Activated CD4-positive, alpha-beta T cell treated with anti-CD3 and anti-CD28 coated beads, Interleukin-2, amount 10 ng/mL, durations not matched to agents 24 days and 14 days (primary cell): ENCODE data around the gene SNRNP27. TPM values are rescaled to one million over a fixed set of nuclear protein-coding genes. Genes with fewer than 3 reads are reported as not detected.

ENCODE experiments used
- DNase-seq: peaks from one replicate; pipeline ENCODE4 v3.0.0; 2022
- H3K27ac Mint-ChIP-seq: one replicate; pipeline ENCODE4 v1.8.0; 2022; ENCODE audit warnings: mild to moderate bottlenecking, mixed read lengths
- H3K27me3 Mint-ChIP-seq: one replicate; pipeline ENCODE4 v1.8.0; 2022; ENCODE audit warnings: mixed read lengths
- H3K36me3 Mint-ChIP-seq: one replicate; pipeline ENCODE4 v1.8.0; 2022; ENCODE audit warnings: low read depth, mild to moderate bottlenecking, mixed read lengths
- H3K4me1 Mint-ChIP-seq: one replicate; pipeline ENCODE4 v1.8.0; 2021; ENCODE audit warnings: mixed read lengths
- H3K4me3 Mint-ChIP-seq: one replicate; pipeline ENCODE4 v1.8.0; 2022; ENCODE audit warnings: mild to moderate bottlenecking, moderate library complexity, mixed read lengths
- H3K9me3 Mint-ChIP-seq: one replicate; pipeline ENCODE4 v1.8.0; 2021; ENCODE audit warnings: mixed read lengths
- intact Hi-C: fragments of 100-400 bp; cut with micrococcal nuclease; formaldehyde crosslinking; loops from one replicate; pipeline ENCODE4 v1.15.1; 2023
- total RNA-seq: library from RNA; stranded (reverse); gene quantifications from 2 replicates; pipeline ENCODE4 v1.2.3, GENCODE V29; 2022

SNRNP27 gene
- total RNA-seq, 1 donor from 2014 or later = 63.3 TPM

GRCh38 chr2:69931832-69932595 is 38.3 kb downstream of the SNRNP27 start:
- Mint-ChIP-seq H3K36me3 (peaks cover 51% of the 10 kb centered on the region), H3K27me3 (no peaks in the 10 kb centered on the region), H3K9me3 (no peaks in the 10 kb centered on the region), H3K4me1 (peaks cover 30% of the 10 kb centered on the region), H3K4me3 (peak overlapping the region; percentile 0), H3K27ac (peak overlapping the region; percentile 82)
- intact Hi-C loops = loop anchor here (2.0 kb wide), 1 partner anchor 17 kb away; the partner anchor contains the start of gene MXD1
- no peak for DNase-seq

- no peak for DNase-seq
- Mint-ChIP-seq H3K27me3 (no peaks in the 10 kb centered on the region), H3K4me1 (peaks cover 28% of the 10 kb centered on the region), H3K36me3 (peaks cover 51% of the 10 kb centered on the region), H3K27ac (peak overlapping the region; percentile 82), H3K9me3 (no peaks in the 10 kb centered on the region), H3K4me3 (no peak overlapping the region)
- intact Hi-C loops = loop anchor here (2.0 kb wide), 1 partner anchor 18 kb away; the partner anchor contains the start of gene MXD1
Observed at GRCh38 chr2:69932596-69932922, 38.8 kb downstream of the SNRNP27 start.

- Mint-ChIP-seq H3K27ac (peak overlapping the region; percentile 22), H3K4me1 (peaks cover 28% of the 10 kb centered on the region), H3K4me3 (no peak overlapping the region), H3K27me3 (no peaks in the 10 kb centered on the region), H3K9me3 (no peaks in the 10 kb centered on the region), H3K36me3 (peaks cover 52% of the 10 kb centered on the region)
- intact Hi-C loops = loop anchor here (2.0 kb wide), 1 partner anchor 19 kb away; the partner anchor contains the start of gene MXD1
- no peak for DNase-seq
Observed at GRCh38 chr2:69933254-69933828, 39.6 kb downstream of the SNRNP27 start.

- Mint-ChIP-seq H3K36me3 (peaks cover 55% of the 10 kb centered on the region), H3K27ac (peak overlapping the region; percentile 0), H3K4me1 (peaks cover 28% of the 10 kb centered on the region), H3K4me3 (no peak overlapping the region), H3K27me3 (no peaks in the 10 kb centered on the region), H3K9me3 (no peaks in the 10 kb centered on the region)
- intact Hi-C loops = loop anchor here (1.0 to 2.0 kb wide), 2 partner anchors 12 to 19 kb away; partner anchors contain the start of gene MXD1
- no peak for DNase-seq
Observed at GRCh38 chr2:69933839-69934613, 40.3 kb downstream of the SNRNP27 start.

GRCh38 chr2:69934614-69934908 is 40.8 kb downstream of the SNRNP27 start:
- Mint-ChIP-seq H3K9me3 (no peaks in the 10 kb centered on the region), H3K27ac (no peak overlapping the region), H3K4me3 (no peak overlapping the region), H3K27me3 (no peaks in the 10 kb centered on the region), H3K36me3 (peaks cover 54% of the 10 kb centered on the region), H3K4me1 (peaks cover 28% of the 10 kb centered on the region)
- intact Hi-C loops = loop anchor here (1.0 kb wide), 1 partner anchor 12 kb away; no protein-coding TSS in a partner anchor
- DNase-seq = no peak

- Mint-ChIP-seq H3K27me3 (no peaks in the 10 kb centered on the region), H3K4me1 (peaks cover 28% of the 10 kb centered on the region), H3K9me3 (no peaks in the 10 kb centered on the region), H3K36me3 (peaks cover 56% of the 10 kb centered on the region), H3K27ac (no peak overlapping the region), H3K4me3 (no peak overlapping the region)
- intact Hi-C loops = no loop called here
- DNase-seq = no peak
Observed at GRCh38 chr2:69935011-69935410, 41.3 kb downstream of the SNRNP27 start.

GRCh38 chr2:69936906-69937305 is 43.1 kb downstream of the SNRNP27 start:
- H3K36me3 Mint-ChIP-seq = peaks cover 60% of the 10 kb centered on the region

GRCh38 chr2:69937968-69938367 is 44.2 kb downstream of the SNRNP27 start:
- intact Hi-C loops = no loop called here
- no peak for DNase-seq
- Mint-ChIP-seq H3K27me3 (no peaks in the 10 kb centered on the region), H3K9me3 (no peaks in the 10 kb centered on the region), H3K36me3 (peaks cover 62% of the 10 kb centered on the region), H3K4me1 (peaks cover 16% of the 10 kb centered on the region), H3K27ac (no peak overlapping the region), H3K4me3 (no peak overlapping the region)

More at GRCh38 chr2:69936906-69937305, 43.1 kb downstream of the SNRNP27 start:
- Mint-ChIP-seq H3K27ac (no peak overlapping the region), H3K4me1 (peaks cover 22% of the 10 kb centered on the region), H3K9me3 (no peaks in the 10 kb centered on the region), H3K4me3 (no peak overlapping the region), H3K27me3 (no peaks in the 10 kb centered on the region)
- DNase-seq = no peak
- intact Hi-C loops = no loop called here

- peaks cover 12% of the 10 kb centered on the region for H3K4me1 Mint-ChIP-seq
- H3K4me3 Mint-ChIP-seq = no peak overlapping the region
- H3K27ac Mint-ChIP-seq = no peak overlapping the region
- no peaks in the 10 kb centered on the region for H3K27me3 Mint-ChIP-seq
- no peak for DNase-seq
- peaks cover 63% of the 10 kb centered on the region for H3K36me3 Mint-ChIP-seq
- H3K9me3 Mint-ChIP-seq = no peaks in the 10 kb centered on the region
- intact Hi-C loops = no loop called here
Observed at GRCh38 chr2:69939722-69940121, 46.0 kb downstream of the SNRNP27 start.

GRCh38 chr2:69940691-69941090 is 46.9 kb downstream of the SNRNP27 start:
- intact Hi-C loops = no loop called here
- no peak overlapping the region for H3K4me3 Mint-ChIP-seq
- no peak for DNase-seq
- no peak overlapping the region for H3K27ac Mint-ChIP-seq
- peaks cover 20% of the 10 kb centered on the region for H3K4me1 Mint-ChIP-seq
- no peaks in the 10 kb centered on the region for H3K27me3 Mint-ChIP-seq
- H3K9me3 Mint-ChIP-seq = no peaks in the 10 kb centered on the region
- H3K36me3 Mint-ChIP-seq = peaks cover 59% of the 10 kb centered on the region

- no peak overlapping the region for H3K27ac Mint-ChIP-seq
- no peaks in the 10 kb centered on the region for H3K27me3 Mint-ChIP-seq
- peaks cover 40% of the 10 kb centered on the region for H3K4me1 Mint-ChIP-seq
- no peak for DNase-seq
- peaks cover 39% of the 10 kb centered on the region for H3K36me3 Mint-ChIP-seq
- no peaks in the 10 kb centered on the region for H3K9me3 Mint-ChIP-seq
- H3K4me3 Mint-ChIP-seq = no peak overlapping the region
- intact Hi-C loops = no loop called here
Observed at GRCh38 chr2:69943000-69943842, 49.5 kb downstream of the SNRNP27 start.

- peak overlapping the region; percentile 47 for H3K27ac Mint-ChIP-seq
- H3K9me3 Mint-ChIP-seq = no peaks in the 10 kb centered on the region
- peaks cover 31% of the 10 kb centered on the region for H3K36me3 Mint-ChIP-seq
- no peaks in the 10 kb centered on the region for H3K27me3 Mint-ChIP-seq
- peaks cover 40% of the 10 kb centered on the region for H3K4me1 Mint-ChIP-seq
- intact Hi-C loops = no loop called here
- no peak for DNase-seq
- no peak overlapping the region for H3K4me3 Mint-ChIP-seq
Observed at GRCh38 chr2:69943843-69944525, 50.2 kb downstream of the SNRNP27 start.

- Mint-ChIP-seq H3K4me3 (no peak overlapping the region), H3K4me1 (peaks cover 40% of the 10 kb centered on the region), H3K27me3 (no peaks in the 10 kb centered on the region), H3K9me3 (no peaks in the 10 kb centered on the region), H3K27ac (peak overlapping the region; percentile 45), H3K36me3 (peaks cover 27% of the 10 kb centered on the region)
- intact Hi-C loops = loop anchor here (5.0 kb wide), 1 partner anchor 143 kb away; the partner anchor contains the start of gene PCBP1
- DNase-seq = no peak
Observed at GRCh38 chr2:69944756-69945155, 51.0 kb downstream of the SNRNP27 start.
